Neural crest cell (in vitro differentiated cells): ENCODE data around the gene PDPN. TPM values are rescaled to one million over a fixed set of nuclear protein-coding genes. Genes with fewer than 3 reads are reported as not detected.
A peak's percentile ranks its signal among the peaks of the same experiment; 100 is the strongest.

Source experiments
- DNase-seq: peaks from one replicate; pipeline ENCODE4 v3.0.0; 2021; ENCODE audit warnings: low read depth, mixed read lengths, low spot score
- H3K27ac Mint-ChIP-seq: one replicate; pipeline ENCODE4 v1.8.0; 2021; ENCODE audit warnings: mild to moderate bottlenecking, mixed read lengths; ENCODE audit not compliant: unreplicated experiment
- H3K27me3 Mint-ChIP-seq: 2 replicates; pipeline ENCODE4 v1.8.0; 2021; ENCODE audit warnings: low read depth, mild to moderate bottlenecking, mixed read lengths
- H3K36me3 Mint-ChIP-seq: 2 replicates; pipeline ENCODE4 v1.8.0; 2021; ENCODE audit warnings: low read depth, mild to moderate bottlenecking, mixed read lengths
- H3K4me1 Mint-ChIP-seq: 2 replicates; pipeline ENCODE4 v1.8.0; 2021; ENCODE audit warnings: mixed read lengths
- H3K4me3 Mint-ChIP-seq: one replicate; pipeline ENCODE4 v1.8.0; 2021; ENCODE audit warnings: mild to moderate bottlenecking, mixed read lengths
- H3K9me3 Mint-ChIP-seq: 2 replicates; pipeline ENCODE4 v1.8.0; 2021; ENCODE audit warnings: mixed read lengths
- total RNA-seq: library from RNA; stranded (reverse); gene quantifications from 2 replicates; pipeline ENCODE4 v1.2.1, GENCODE V29; 2021
- TF ChIP-seq, protein P1 (sequence below): fragments of 200-600 bp; sonication (generic); conservative IDR thresholded peaks from 2 replicates; pipeline ENCODE4 v1.5.0; 2021; ENCODE audit warnings: antibody characterized with exemption, mild to moderate bottlenecking

The PDPN gene
- total RNA-seq, 1 donor from 2014 or later: 47.4 TPM

GRCh38 chr1:13585612-13585991 is 2.0 kb downstream of the PDPN start:
- H3K4me3 Mint-ChIP-seq: peak overlapping the region; percentile 91
- peak overlapping the region; percentile 93 for H3K27ac Mint-ChIP-seq
- peaks cover 23% of the 10 kb centered on the region for H3K27me3 Mint-ChIP-seq
- peaks cover 60% of the 10 kb centered on the region for H3K4me1 Mint-ChIP-seq
- TF ChIP-seq, protein P1, sequence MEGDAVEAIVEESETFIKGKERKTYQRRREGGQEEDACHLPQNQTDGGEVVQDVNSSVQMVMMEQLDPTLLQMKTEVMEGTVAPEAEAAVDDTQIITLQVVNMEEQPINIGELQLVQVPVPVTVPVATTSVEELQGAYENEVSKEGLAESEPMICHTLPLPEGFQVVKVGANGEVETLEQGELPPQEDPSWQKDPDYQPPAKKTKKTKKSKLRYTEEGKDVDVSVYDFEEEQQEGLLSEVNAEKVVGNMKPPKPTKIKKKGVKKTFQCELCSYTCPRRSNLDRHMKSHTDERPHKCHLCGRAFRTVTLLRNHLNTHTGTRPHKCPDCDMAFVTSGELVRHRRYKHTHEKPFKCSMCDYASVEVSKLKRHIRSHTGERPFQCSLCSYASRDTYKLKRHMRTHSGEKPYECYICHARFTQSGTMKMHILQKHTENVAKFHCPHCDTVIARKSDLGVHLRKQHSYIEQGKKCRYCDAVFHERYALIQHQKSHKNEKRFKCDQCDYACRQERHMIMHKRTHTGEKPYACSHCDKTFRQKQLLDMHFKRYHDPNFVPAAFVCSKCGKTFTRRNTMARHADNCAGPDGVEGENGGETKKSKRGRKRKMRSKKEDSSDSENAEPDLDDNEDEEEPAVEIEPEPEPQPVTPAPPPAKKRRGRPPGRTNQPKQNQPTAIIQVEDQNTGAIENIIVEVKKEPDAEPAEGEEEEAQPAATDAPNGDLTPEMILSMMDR: no peak
- H3K9me3 Mint-ChIP-seq: no peaks in the 10 kb centered on the region
- peaks cover 6% of the 10 kb centered on the region for H3K36me3 Mint-ChIP-seq
- no peak for DNase-seq

DNA sequence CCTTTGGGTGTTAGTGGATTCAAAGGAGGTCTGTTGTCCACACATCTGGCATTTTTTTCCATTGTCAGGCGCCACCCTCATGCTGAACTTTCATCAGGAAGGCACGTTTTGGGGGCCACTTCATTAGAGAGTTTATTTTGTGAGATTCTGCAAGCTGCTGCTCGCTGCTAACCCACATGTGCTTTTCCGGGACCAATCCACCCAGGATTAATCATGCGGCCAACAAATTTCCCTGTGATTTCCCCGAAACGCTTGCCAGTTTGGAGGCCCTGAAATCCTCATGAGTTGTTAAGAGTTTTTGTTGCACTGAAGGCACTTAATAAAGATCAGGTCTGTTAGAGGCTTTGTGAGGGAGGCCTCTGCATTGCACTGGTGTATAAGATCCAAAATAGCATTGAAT is 2.4 kb downstream of the PDPN start:
- H3K4me3 Mint-ChIP-seq: peak overlapping the region; percentile 91

GRCh38 chr1:13587256-13588030 is 3.8 kb downstream of the PDPN start:
- TF ChIP-seq, protein P1: no peak
- peaks cover 55% of the 10 kb centered on the region for H3K4me1 Mint-ChIP-seq
- H3K4me3 Mint-ChIP-seq: peak overlapping the region; percentile 38
- H3K9me3 Mint-ChIP-seq: no peaks in the 10 kb centered on the region
- no peak overlapping the region for H3K27ac Mint-ChIP-seq
- peaks cover 15% of the 10 kb centered on the region for H3K36me3 Mint-ChIP-seq
- DNase-seq: no peak
- H3K27me3 Mint-ChIP-seq: peaks cover 13% of the 10 kb centered on the region

More for the DNA sequence above, 2.4 kb downstream of the PDPN start:
- no peak for DNase-seq
- TF ChIP-seq, protein P1: no peak
- peaks cover 23% of the 10 kb centered on the region for H3K27me3 Mint-ChIP-seq
- peaks cover 60% of the 10 kb centered on the region for H3K4me1 Mint-ChIP-seq
- H3K9me3 Mint-ChIP-seq: no peaks in the 10 kb centered on the region
- peak overlapping the region; percentile 93 for H3K27ac Mint-ChIP-seq
- peaks cover 6% of the 10 kb centered on the region for H3K36me3 Mint-ChIP-seq

DNA sequence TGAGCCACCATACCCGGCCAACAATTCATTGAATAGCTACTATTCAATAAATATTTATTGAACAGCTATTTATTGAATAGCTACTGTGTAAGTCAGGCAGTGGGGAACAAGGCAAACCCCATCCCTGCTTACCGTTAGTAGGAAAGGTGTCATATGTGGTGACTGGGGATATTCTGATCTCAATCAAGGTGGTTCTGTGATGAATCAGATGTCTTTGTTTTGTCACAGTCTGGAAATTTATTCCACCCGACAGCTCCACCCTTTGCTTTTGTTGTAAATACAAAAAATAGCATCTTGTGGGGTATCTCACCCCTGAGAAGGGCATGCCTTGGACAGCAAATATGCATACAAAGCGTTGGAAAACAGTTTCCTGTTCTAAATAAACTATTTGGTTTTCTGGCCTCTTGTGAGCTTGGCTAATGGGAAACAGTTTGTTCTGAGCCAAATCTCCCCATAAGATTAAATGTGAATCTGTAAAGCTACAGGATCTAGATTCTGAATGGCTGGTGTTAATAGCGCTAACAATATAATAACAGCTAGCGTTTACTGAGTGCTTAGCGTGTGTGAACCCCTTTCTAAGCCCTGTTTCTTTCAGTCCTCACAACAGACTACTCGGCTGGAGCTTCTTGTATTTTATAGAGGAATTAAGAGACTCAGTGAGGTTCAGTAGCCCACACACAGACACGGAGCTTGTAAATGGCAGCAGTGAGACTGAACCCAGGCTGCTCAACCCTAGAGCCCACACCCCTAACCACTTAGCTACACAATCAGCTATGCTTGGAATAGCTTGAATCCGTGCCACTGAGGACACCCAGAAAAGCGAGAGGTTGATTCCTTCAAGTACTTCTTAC is 5.5 kb downstream of the PDPN start:
- TF ChIP-seq, protein P1: no peak
- Mint-ChIP-seq H3K27me3 (peaks cover 7% of the 10 kb centered on the region), H3K36me3 (peaks cover 15% of the 10 kb centered on the region), H3K27ac (no peak overlapping the region), H3K9me3 (no peaks in the 10 kb centered on the region), H3K4me3 (peak overlapping the region; percentile 62), H3K4me1 (peaks cover 55% of the 10 kb centered on the region)
- no peak for DNase-seq

DNA sequence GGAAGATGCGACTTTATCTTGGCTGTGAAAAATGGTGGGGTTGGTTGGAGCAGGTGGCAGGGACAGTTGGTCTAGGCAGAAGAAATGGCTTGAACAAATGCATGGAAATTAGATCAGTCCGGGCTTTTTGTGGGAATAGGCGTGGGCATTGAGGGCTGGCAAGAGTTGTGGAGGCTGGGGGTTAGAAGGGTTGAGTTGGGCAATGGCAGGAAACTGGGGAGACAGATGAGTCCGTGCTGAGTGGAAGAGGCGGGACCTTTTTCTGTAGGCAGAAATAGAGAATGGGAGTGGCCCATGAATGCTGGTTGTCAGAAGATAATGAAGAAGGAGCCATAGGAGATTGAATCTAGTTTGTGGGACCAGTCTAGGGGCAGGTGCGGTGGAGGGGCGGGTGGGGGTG is 6.9 kb downstream of the PDPN start:
- DNase-seq: no peak
- H3K27ac Mint-ChIP-seq: no peak overlapping the region
- peaks cover 15% of the 10 kb centered on the region for H3K36me3 Mint-ChIP-seq
- H3K9me3 Mint-ChIP-seq: no peaks in the 10 kb centered on the region
- TF ChIP-seq, protein P1: no peak
- peaks cover 49% of the 10 kb centered on the region for H3K4me1 Mint-ChIP-seq
- no peaks in the 10 kb centered on the region for H3K27me3 Mint-ChIP-seq
- H3K4me3 Mint-ChIP-seq: no peak overlapping the region
